Mesodermal cell (in vitro differentiated cells): ENCODE measurements around the gene IL1R2.

Source experiments
- H3K27ac ChIP-seq: 2 replicates; pipeline ENCODE4 v1.7.0; 2013; ENCODE audit warnings: mild to moderate bottlenecking, low read depth, low read length, moderate library complexity; ENCODE audit not compliant: severe bottlenecking
- H3K36me3 ChIP-seq: 2 replicates; pipeline ENCODE4 v1.7.1; 2013; ENCODE audit warnings: mild to moderate bottlenecking, low read length, moderate library complexity; ENCODE audit not compliant: control insufficient read depth, insufficient read depth
- H3K4me1 ChIP-seq: one replicate; pipeline ENCODE4 v1.7.1; 2013; ENCODE audit warnings: mild to moderate bottlenecking, low read length; ENCODE audit not compliant: insufficient read depth, control insufficient read depth, poor library complexity, severe bottlenecking
- H3K4me3 ChIP-seq: 2 replicates; pipeline ENCODE4 v1.7.0; 2013; ENCODE audit warnings: low read length, control low read depth, mild to moderate bottlenecking; ENCODE audit not compliant: insufficient read depth, poor library complexity, severe bottlenecking; ENCODE audit errors: extremely low read depth
- H3K9me3 ChIP-seq: 2 replicates; pipeline ENCODE4 v1.7.1; 2013; ENCODE audit warnings: mild to moderate bottlenecking, low read length, moderate library complexity; ENCODE audit not compliant: control insufficient read depth
- WGBS, 2 experiments: methylation state at CpG; one replicate each; pipeline ENCODE4 v1.1.5; 2013; ENCODE audit warnings: missing lambda C conversion rate in 2 of 2; ENCODE audit not compliant: insufficient coverage in 2 of 2; 5-methylcytosine and 5-hydroxymethylcytosine counted together

The IL1R2 gene

DNA sequence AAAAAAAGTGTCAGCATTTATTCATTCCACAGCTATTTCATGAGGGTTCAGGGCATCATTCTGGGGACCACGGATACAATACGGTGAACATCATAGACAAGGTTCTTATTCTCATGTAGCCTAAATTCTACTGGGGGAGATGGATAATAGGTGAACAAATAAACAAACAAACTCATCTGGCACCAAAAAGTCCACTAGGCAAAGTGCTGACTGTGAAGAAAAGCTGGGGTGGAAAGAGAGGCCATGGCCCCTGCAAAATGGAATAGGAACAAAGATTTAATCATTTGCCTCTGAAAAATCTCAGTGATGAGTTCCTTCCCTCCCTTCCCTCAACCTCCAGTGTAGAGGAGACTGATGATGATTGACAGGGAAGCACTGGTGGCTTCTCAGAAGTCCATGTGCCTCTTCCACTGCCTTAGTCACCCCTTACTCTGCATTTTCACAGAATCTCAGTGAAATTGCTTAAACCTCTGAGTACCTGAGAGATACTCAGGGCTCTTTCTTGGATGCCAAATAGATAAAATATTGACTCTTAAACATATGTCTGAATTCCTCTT lies 81.5 kb downstream of the IL1R2 start:
- Histone ChIP-seq H3K36me3 (no peaks in the 10 kb centered on the region), H3K4me1 (no peaks in the 10 kb centered on the region), H3K4me3 (no peak overlapping the region), H3K27ac (no peak overlapping the region), H3K9me3 (no peaks in the 10 kb centered on the region)
- WGBS, 2 experiments = no CpG with 5 or more reads among the region's 2 CpGs

DNA sequence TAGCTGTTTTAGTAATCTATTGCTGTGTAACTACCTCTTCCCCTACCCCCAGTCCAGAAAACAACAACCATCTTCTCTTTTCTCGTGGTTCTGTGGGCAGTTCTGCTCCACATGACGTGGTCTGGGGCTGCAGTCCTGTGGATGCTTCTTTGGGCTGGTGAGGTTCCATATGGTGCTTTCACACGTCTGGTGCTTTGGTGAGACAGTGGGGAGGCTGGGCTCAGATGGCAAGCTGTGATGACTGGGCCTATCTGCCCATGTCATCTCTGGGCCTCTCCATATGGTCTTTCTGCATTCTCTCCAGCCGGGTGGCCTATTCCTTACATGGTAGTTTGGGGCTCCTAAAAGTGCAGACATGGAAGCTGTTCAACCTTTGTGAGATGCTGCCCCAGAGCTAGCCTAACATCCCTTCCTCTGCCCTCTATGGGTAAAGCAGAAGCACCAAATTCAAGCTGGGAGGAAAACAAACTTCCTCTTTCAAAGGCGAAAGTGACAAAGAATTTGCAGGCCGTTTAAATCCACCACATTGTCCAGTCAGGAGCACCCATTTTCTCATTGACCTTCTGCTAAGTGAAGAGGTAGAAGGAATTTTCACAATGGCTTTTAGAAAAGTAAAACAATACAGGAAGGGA lies 82.5 kb downstream of the IL1R2 start:
- H3K9me3 ChIP-seq = no peaks in the 10 kb centered on the region
- WGBS, 2 experiments = 93 to 98% methylated on average over 3 to 4 of the region's 6 CpGs
- no peaks in the 10 kb centered on the region for H3K36me3 ChIP-seq
- H3K4me1 ChIP-seq = no peaks in the 10 kb centered on the region
- H3K4me3 ChIP-seq = no peak overlapping the region
- H3K27ac ChIP-seq = no peak overlapping the region

DNA sequence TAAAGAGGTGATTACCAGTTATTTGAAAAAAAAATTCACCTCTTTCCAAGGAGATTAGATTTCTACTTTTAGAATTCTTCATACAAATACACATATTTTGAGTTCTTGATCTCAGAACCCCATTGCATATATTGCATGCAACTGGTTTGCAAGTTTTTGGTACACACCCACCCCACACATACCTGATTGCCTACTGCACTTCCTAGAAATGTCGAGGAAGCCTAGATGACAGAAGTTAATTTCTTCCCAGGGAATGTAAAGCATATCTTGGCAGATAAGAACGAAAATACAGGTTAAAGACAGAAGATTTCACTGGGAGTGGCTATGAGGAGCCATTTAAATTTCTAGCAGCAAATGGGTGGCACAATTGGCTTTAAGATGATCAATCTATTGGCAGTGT lies 83.7 kb downstream of the IL1R2 start:
- 89 to 100% methylated on average over 1 to 2 of the region's 2 CpGs for WGBS, 2 experiments
- Histone ChIP-seq H3K4me1 (no peaks in the 10 kb centered on the region), H3K9me3 (no peaks in the 10 kb centered on the region), H3K4me3 (no peak overlapping the region), H3K36me3 (no peaks in the 10 kb centered on the region), H3K27ac (no peak overlapping the region)

DNA sequence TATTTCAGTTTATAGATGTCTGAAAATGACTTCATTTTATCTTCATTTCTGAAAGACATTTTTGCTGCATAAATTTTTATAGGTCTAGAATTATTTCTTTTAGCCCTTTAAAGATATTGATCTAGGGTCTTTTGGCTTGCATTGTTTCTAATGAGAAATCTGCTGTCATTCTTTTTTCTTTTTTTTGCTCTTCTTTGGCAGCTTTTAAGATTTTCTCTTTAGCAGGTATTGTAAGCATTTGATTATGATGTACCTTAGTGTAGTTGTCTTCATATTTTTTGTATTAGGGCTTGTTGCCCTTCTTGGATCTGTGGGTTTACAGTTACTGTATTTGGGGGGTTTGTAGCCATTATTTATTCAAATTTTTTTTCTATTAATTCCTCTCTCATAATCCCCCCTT lies 84.8 kb downstream of the IL1R2 start:
- Histone ChIP-seq H3K9me3 (no peaks in the 10 kb centered on the region), H3K27ac (no peak overlapping the region), H3K4me3 (no peak overlapping the region), H3K36me3 (no peaks in the 10 kb centered on the region), H3K4me1 (no peaks in the 10 kb centered on the region)
